ENCODE results near the gene ATG7. TPM values are rescaled to one million over a fixed set of nuclear protein-coding genes. Genes with fewer than 3 reads are reported as not detected.
"Not testable (repeated sequence)": the region's sequence is repeated elsewhere in the genome, so short reads cannot be mapped to it uniquely, and the experiment has no call there.

Gene ATG7
- polyA plus RNA-seq, 4 donors, result 7.8 to 16.3 (median 11.6) TPM

DNA sequence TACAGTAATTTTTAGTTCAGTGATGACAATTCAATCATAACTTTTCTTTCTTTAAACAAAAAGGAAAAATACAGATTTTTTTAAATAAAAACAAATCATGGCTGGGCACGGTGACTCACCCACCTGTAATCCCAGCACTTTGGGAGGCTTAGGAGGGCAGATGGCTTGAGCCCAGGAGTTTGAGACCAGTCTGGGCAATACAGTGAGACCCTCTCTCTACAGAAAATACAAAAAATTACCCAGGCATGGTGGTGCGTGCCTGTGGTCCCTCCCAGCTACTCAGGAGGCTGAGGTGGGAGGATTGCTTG is 25.6 kb upstream of the ATG7 start:
- Histone ChIP-seq H3K9me3 (ENCODE audit: control insufficient read depth in 2 of 2, insufficient read depth in 1 of 2, low read depth in 1 of 2, low read length in 1 of 2) (no peaks in the 10 kb centered on the region), H3K27ac (ENCODE audit: low read depth in 1 of 3, low read length in 2 of 3) (no peak overlapping the region), H3K27me3 (ENCODE audit: control insufficient read depth in 3 of 3, insufficient read depth in 3 of 3, low read length in 3 of 3) (no peaks in the 10 kb centered on the region), H3K36me3 (ENCODE audit: control insufficient read depth in 3 of 3, insufficient read depth in 2 of 3, low read depth in 1 of 3, low read length in 3 of 3) (peaks cover 0 to 2% (median 0%) of the 10 kb centered on the region in 3 donors), H3K4me3 (ENCODE audit: low read depth in 1 of 3, low read length in 3 of 3) (no peak overlapping the region), H3K4me1 (ENCODE audit: control insufficient read depth in 3 of 3, insufficient read depth in 2 of 3, low read depth in 1 of 3, low read length in 2 of 3) (no peaks in the 10 kb centered on the region)
- WGBS, 3 donors, result 93 to 97% (median 94%) methylated on average over 2 of the region's 2 CpGs
- DNase-seq (no peak), FAIRE-seq (no peak)

DNA sequence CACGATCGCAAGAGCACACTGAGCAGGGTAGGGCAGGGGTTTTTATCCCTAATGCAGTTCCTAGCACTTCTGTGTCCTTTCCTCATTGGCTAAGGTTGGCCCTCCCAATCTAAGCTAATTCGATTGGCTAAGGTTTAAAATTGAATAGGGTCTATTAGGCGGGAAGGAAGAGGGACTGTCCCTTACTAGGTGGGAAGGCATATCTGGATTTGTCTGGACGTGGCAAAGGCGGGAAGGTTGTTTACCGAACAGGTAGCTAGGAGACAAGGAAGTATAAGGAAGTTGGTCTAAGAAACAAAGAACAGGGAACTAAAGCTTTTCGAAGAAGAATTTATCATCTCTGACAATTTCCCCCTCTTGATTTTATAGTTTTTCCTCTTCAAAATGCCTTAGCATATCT is 24.8 kb upstream of the ATG7 start:
- Histone ChIP-seq H3K27me3 (ENCODE audit: control insufficient read depth in 3 of 3, insufficient read depth in 3 of 3, low read length in 3 of 3) (no peaks in the 10 kb centered on the region), H3K4me1 (ENCODE audit: control insufficient read depth in 3 of 3, insufficient read depth in 2 of 3, low read depth in 1 of 3, low read length in 2 of 3) (no peaks in the 10 kb centered on the region), H3K36me3 (ENCODE audit: control insufficient read depth in 3 of 3, insufficient read depth in 2 of 3, low read depth in 1 of 3, low read length in 3 of 3) (peaks cover 0 to 2% (median 0%) of the 10 kb centered on the region in 3 donors), H3K4me3 (ENCODE audit: low read depth in 1 of 3, low read length in 3 of 3) (no peak overlapping the region), H3K9me3 (ENCODE audit: control insufficient read depth in 2 of 2, insufficient read depth in 1 of 2, low read depth in 1 of 2, low read length in 1 of 2) (no peaks in the 10 kb centered on the region), H3K27ac (ENCODE audit: low read depth in 1 of 3, low read length in 2 of 3) (no peak overlapping the region)
- FAIRE-seq, result no peak
- 38 to 58% (median 40%) methylated on average over 8 of the region's 8 CpGs for WGBS, 3 donors
- peak in 1 of 2 donors; percentile 71 for DNase-seq

- no peak overlapping the region for H3K27ac ChIP-seq (ENCODE audit: low read depth in 1 of 3, low read length in 2 of 3)
- FAIRE-seq (no peak), DNase-seq (no peak)
- WGBS, 3 donors, result 94 to 95% (median 95%) methylated on average over 6 of the region's 6 CpGs
- H3K36me3 ChIP-seq (ENCODE audit: control insufficient read depth in 3 of 3, insufficient read depth in 2 of 3, low read depth in 1 of 3, low read length in 3 of 3), result peaks cover 0 to 2% (median 0%) of the 10 kb centered on the region in 3 donors
- H3K4me3 ChIP-seq (ENCODE audit: low read depth in 1 of 3, low read length in 3 of 3), result no peak overlapping the region
- no peaks in the 10 kb centered on the region for H3K4me1 ChIP-seq (ENCODE audit: control insufficient read depth in 3 of 3, insufficient read depth in 2 of 3, low read depth in 1 of 3, low read length in 2 of 3)
- no peaks in the 10 kb centered on the region for H3K9me3 ChIP-seq (ENCODE audit: control insufficient read depth in 2 of 2, insufficient read depth in 1 of 2, low read depth in 1 of 2, low read length in 1 of 2)
- H3K27me3 ChIP-seq (ENCODE audit: control insufficient read depth in 3 of 3, insufficient read depth in 3 of 3, low read length in 3 of 3), result no peaks in the 10 kb centered on the region
Measured at GRCh38 chr3:11248596-11248995, 23.6 kb upstream of the ATG7 start.

GRCh38 chr3:11250902-11251806 is 21.0 kb upstream of the ATG7 start:
- Histone ChIP-seq H3K9me3 (ENCODE audit: control insufficient read depth in 2 of 2, insufficient read depth in 1 of 2, low read depth in 1 of 2, low read length in 1 of 2) (no peaks in the 10 kb centered on the region), H3K4me3 (ENCODE audit: low read depth in 1 of 3, low read length in 3 of 3) (no peak overlapping the region), H3K27ac (ENCODE audit: low read depth in 1 of 3, low read length in 2 of 3) (no peak overlapping the region), H3K4me1 (ENCODE audit: control insufficient read depth in 3 of 3, insufficient read depth in 2 of 3, low read depth in 1 of 3, low read length in 2 of 3) (no peaks in the 10 kb centered on the region), H3K27me3 (ENCODE audit: control insufficient read depth in 3 of 3, insufficient read depth in 3 of 3, low read length in 3 of 3) (no peaks in the 10 kb centered on the region), H3K36me3 (ENCODE audit: control insufficient read depth in 3 of 3, insufficient read depth in 2 of 3, low read depth in 1 of 3, low read length in 3 of 3) (peaks cover 0 to 2% (median 0%) of the 10 kb centered on the region in 3 donors)
- DNase-seq (no peak), FAIRE-seq (no peak)
- WGBS, 3 donors, result 73 to 81% (median 75%) methylated on average over 10 of the region's 10 CpGs

- FAIRE-seq, result no peak
- Histone ChIP-seq H3K4me3 (ENCODE audit: low read depth in 1 of 3, low read length in 3 of 3) (no peak overlapping the region), H3K36me3 (ENCODE audit: control insufficient read depth in 3 of 3, insufficient read depth in 2 of 3, low read depth in 1 of 3, low read length in 3 of 3) (peaks cover 0 to 2% (median 0%) of the 10 kb centered on the region in 3 donors), H3K4me1 (ENCODE audit: control insufficient read depth in 3 of 3, insufficient read depth in 2 of 3, low read depth in 1 of 3, low read length in 2 of 3) (no peaks in the 10 kb centered on the region), H3K9me3 (ENCODE audit: control insufficient read depth in 2 of 2, insufficient read depth in 1 of 2, low read depth in 1 of 2, low read length in 1 of 2) (no peaks in the 10 kb centered on the region), H3K27me3 (ENCODE audit: control insufficient read depth in 3 of 3, insufficient read depth in 3 of 3, low read length in 3 of 3) (no peaks in the 10 kb centered on the region), H3K27ac (ENCODE audit: low read depth in 1 of 3, low read length in 2 of 3) (no peak overlapping the region)
- DNase-seq, result no peak
- 75 to 82% (median 79%) methylated on average over 6 of the region's 6 CpGs for WGBS, 3 donors
Measured at GRCh38 chr3:11251807-11252176, 20.4 kb upstream of the ATG7 start.

DNA sequence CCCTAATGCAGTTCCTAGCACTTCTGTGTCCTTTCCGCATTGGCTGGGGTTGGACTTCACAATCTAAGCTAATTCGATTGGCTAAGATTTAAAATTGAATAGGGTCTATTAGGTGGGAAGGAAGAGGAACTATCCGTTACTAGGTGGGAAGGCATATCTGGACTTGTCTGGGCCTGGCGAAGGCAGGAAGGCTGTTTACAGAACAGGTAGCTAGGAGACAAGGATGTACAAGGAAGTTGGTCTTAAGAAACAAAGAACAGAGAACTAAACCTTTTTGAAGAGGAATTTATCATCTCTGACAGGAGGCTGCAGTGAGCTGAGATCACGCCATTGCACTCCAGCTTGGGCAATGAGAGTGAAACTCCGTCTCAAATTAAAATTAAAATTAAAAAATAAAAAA is 17.3 kb upstream of the ATG7 start:
- H3K9me3 ChIP-seq (ENCODE audit: control insufficient read depth in 2 of 2, insufficient read depth in 1 of 2, low read depth in 1 of 2, low read length in 1 of 2), result no peaks in the 10 kb centered on the region
- no peak overlapping the region for H3K27ac ChIP-seq (ENCODE audit: low read depth in 1 of 3, low read length in 2 of 3)
- no peak overlapping the region for H3K4me3 ChIP-seq (ENCODE audit: low read depth in 1 of 3, low read length in 3 of 3)
- H3K36me3 ChIP-seq (ENCODE audit: control insufficient read depth in 3 of 3, insufficient read depth in 2 of 3, low read depth in 1 of 3, low read length in 3 of 3), result no peaks in the 10 kb centered on the region
- no peaks in the 10 kb centered on the region for H3K27me3 ChIP-seq (ENCODE audit: control insufficient read depth in 3 of 3, insufficient read depth in 3 of 3, low read length in 3 of 3)
- WGBS, 3 donors, result 92 to 93% (median 92%) methylated on average over 6 of the region's 6 CpGs
- no peak for DNase-seq
- H3K4me1 ChIP-seq (ENCODE audit: control insufficient read depth in 3 of 3, insufficient read depth in 2 of 3, low read depth in 1 of 3, low read length in 2 of 3), result no peaks in the 10 kb centered on the region
- no peak for FAIRE-seq

DNA sequence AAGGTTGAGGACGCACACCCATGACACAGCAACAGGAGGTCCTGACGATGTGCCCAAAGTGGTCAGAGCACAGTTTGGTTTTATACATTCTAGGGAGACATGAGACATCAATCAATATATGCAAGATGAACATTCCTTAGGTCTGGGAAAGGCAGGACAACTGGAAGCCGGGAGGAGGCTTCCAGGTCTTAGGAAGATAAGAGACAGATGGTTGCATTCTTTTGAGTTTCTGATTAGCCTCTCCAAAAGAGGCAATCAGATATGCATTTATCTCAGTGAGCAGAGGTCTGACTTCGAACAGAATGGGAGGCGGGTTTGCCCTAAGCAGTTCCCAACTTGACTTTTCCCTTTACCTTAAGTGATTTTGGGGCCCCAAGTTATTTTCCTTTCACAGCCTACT is 16.7 kb upstream of the ATG7 start:
- H3K27ac ChIP-seq (ENCODE audit: low read depth in 1 of 3, low read length in 2 of 3); FAIRE-seq; H3K4me3 ChIP-seq (ENCODE audit: low read depth in 1 of 3, low read length in 3 of 3); H3K9me3 ChIP-seq (ENCODE audit: control insufficient read depth in 2 of 2, insufficient read depth in 1 of 2, low read depth in 1 of 2, low read length in 1 of 2); H3K4me1 ChIP-seq (ENCODE audit: control insufficient read depth in 3 of 3, insufficient read depth in 2 of 3, low read depth in 1 of 3, low read length in 2 of 3); H3K27me3 ChIP-seq (ENCODE audit: control insufficient read depth in 3 of 3, insufficient read depth in 3 of 3, low read length in 3 of 3); DNase-seq; H3K36me3 ChIP-seq (ENCODE audit: control insufficient read depth in 3 of 3, insufficient read depth in 2 of 3, low read depth in 1 of 3, low read length in 3 of 3): not testable (repeated sequence)
- WGBS, 3 donors, result 72 to 89% (median 86%) methylated on average over 5 of the region's 5 CpGs

- no peaks in the 10 kb centered on the region for H3K27me3 ChIP-seq (ENCODE audit: control insufficient read depth in 3 of 3, insufficient read depth in 3 of 3, low read length in 3 of 3)
- no peaks in the 10 kb centered on the region for H3K4me1 ChIP-seq (ENCODE audit: control insufficient read depth in 3 of 3, insufficient read depth in 2 of 3, low read depth in 1 of 3, low read length in 2 of 3)
- 95 to 98% (median 97%) methylated on average over 11 of the region's 11 CpGs for WGBS, 3 donors
- H3K4me3 ChIP-seq (ENCODE audit: low read depth in 1 of 3, low read length in 3 of 3), result no peak overlapping the region
- no peak for FAIRE-seq
- no peaks in the 10 kb centered on the region for H3K36me3 ChIP-seq (ENCODE audit: control insufficient read depth in 3 of 3, insufficient read depth in 2 of 3, low read depth in 1 of 3, low read length in 3 of 3)
- no peak for DNase-seq
- no peaks in the 10 kb centered on the region for H3K9me3 ChIP-seq (ENCODE audit: control insufficient read depth in 2 of 2, insufficient read depth in 1 of 2, low read depth in 1 of 2, low read length in 1 of 2)
- H3K27ac ChIP-seq (ENCODE audit: low read depth in 1 of 3, low read length in 2 of 3), result no peak overlapping the region
Measured at GRCh38 chr3:11258958-11259357, 13.2 kb upstream of the ATG7 start.

GRCh38 chr3:11260460-11260859 is 11.7 kb upstream of the ATG7 start:
- Histone ChIP-seq H3K36me3 (ENCODE audit: control insufficient read depth in 3 of 3, insufficient read depth in 2 of 3, low read depth in 1 of 3, low read length in 3 of 3) (no peaks in the 10 kb centered on the region), H3K4me1 (ENCODE audit: control insufficient read depth in 3 of 3, insufficient read depth in 2 of 3, low read depth in 1 of 3, low read length in 2 of 3) (no peaks in the 10 kb centered on the region), H3K9me3 (ENCODE audit: control insufficient read depth in 2 of 2, insufficient read depth in 1 of 2, low read depth in 1 of 2, low read length in 1 of 2) (no peaks in the 10 kb centered on the region), H3K27ac (ENCODE audit: low read depth in 1 of 3, low read length in 2 of 3) (no peak overlapping the region), H3K4me3 (ENCODE audit: low read depth in 1 of 3, low read length in 3 of 3) (no peak overlapping the region), H3K27me3 (ENCODE audit: control insufficient read depth in 3 of 3, insufficient read depth in 3 of 3, low read length in 3 of 3) (no peaks in the 10 kb centered on the region)
- DNase-seq, result no peak
- WGBS, 3 donors, result 86 to 93% (median 89%) methylated on average over 3 of the region's 3 CpGs
- FAIRE-seq, result no peak
